BJ (cell line): Measurements from ENCODE around the gene SHQ1. TPM values are rescaled to one million over a fixed set of nuclear protein-coding genes. Genes with fewer than 3 reads are reported as not detected.

Experiments used
- CTCF ChIA-PET: fragments of 350-600 bp; formaldehyde crosslinking; extraction: SDS; loops from one replicate; lab custom pipeline; 2021; ENCODE audit warnings: antibody characterized with exemption, inconsistent platforms; lab: Yijun Ruan, JAX
- POLR2A ChIA-PET: fragments of 300-600 bp; sonication (Branson Sonifier 250); formaldehyde crosslinking; extraction: SDS; loops from one replicate; lab custom pipeline; 2021; ENCODE audit warnings: antibody characterized with exemption; lab: Charles Lee
- DNase-seq: peaks from one replicate; pipeline ENCODE4 v3.0.0-alpha.2; 2011; ENCODE audit warnings: low read depth
- H3K27me3 ChIP-seq: 2 replicates; pipeline ENCODE4 v1.6.0; 2011; ENCODE audit warnings: low read length; ENCODE audit not compliant: control insufficient read depth, insufficient read depth
- H3K36me3 ChIP-seq: 2 replicates; pipeline ENCODE4 v1.5.1; 2011; ENCODE audit warnings: low read length; ENCODE audit not compliant: control insufficient read depth, insufficient read depth
- H3K4me3 ChIP-seq: 2 replicates; pipeline ENCODE4 v1.5.1; 2011; ENCODE audit warnings: low read depth, mild to moderate bottlenecking, control low read depth, low read length
- CTCF ChIP-seq: IDR thresholded peaks from 2 replicates; pipeline ENCODE4 v1.5.1; 2011; ENCODE audit warnings: low read depth, mild to moderate bottlenecking, control low read depth, inconsistent platforms, low read length, moderate library complexity; ENCODE audit not compliant: insufficient read depth
- polyA plus RNA-seq: library from polyadenylated mRNA; depleted of rRNA; stranded (reverse); fragments of >200 nt; gene quantifications from 2 replicates; pipeline ENCODE4 v1.2.3, GENCODE V29; 2011

SHQ1 gene
- polyA plus RNA-seq, 1 experiment: 9.5 TPM

- DNase-seq: peak; percentile 84
Measured at GRCh38 chr3:72872183-72872582, 23.9 kb upstream of the SHQ1 start.

GRCh38 chr3:72862314-72863090 is 14.3 kb upstream of the SHQ1 start:
- Histone ChIP-seq H3K27me3 (peaks cover 3% of the 10 kb centered on the region; the same call in 1 of the 2 replicates), H3K4me3 (no peak overlapping the region), H3K36me3 (no peaks in the 10 kb centered on the region)
- no peak for DNase-seq
- no peak for TF ChIP-seq CTCF
- CTCF ChIA-PET: interaction anchor here (3.6 kb wide), 1 partner anchor 12 kb away, joined by 14 read pairs; no protein-coding TSS in a partner anchor
- POLR2A ChIA-PET: no interaction called here

More at GRCh38 chr3:72872183-72872582, 23.9 kb upstream of the SHQ1 start:
- no peak overlapping the region for H3K4me3 ChIP-seq
- TF ChIP-seq CTCF: no peak
- no peaks in the 10 kb centered on the region; the same call in 1 of the 2 replicates for H3K27me3 ChIP-seq
- H3K36me3 ChIP-seq: no peaks in the 10 kb centered on the region
- CTCF ChIA-PET: no interaction called here
- POLR2A ChIA-PET: no interaction called here

- TF ChIP-seq CTCF: no peak
- H3K27me3 ChIP-seq: peaks cover 2% of the 10 kb centered on the region; the same call in 1 of the 2 replicates
- no peak for DNase-seq
- CTCF ChIA-PET: interaction anchor here (1.0 to 3.6 kb wide), 3 partner anchors 10 to 136 kb away, joined by 3 to 14 read pairs (median 4); no protein-coding TSS in a partner anchor
- POLR2A ChIA-PET: no interaction called here
- no peak overlapping the region for H3K4me3 ChIP-seq
- no peaks in the 10 kb centered on the region for H3K36me3 ChIP-seq
Measured at GRCh38 chr3:72860846-72861245, 12.6 kb upstream of the SHQ1 start.

- Histone ChIP-seq H3K4me3 (no peak overlapping the region), H3K27me3 (peaks cover 3% of the 10 kb centered on the region; the same call in 1 of the 2 replicates), H3K36me3 (no peaks in the 10 kb centered on the region)
- POLR2A ChIA-PET: interaction anchor here (0.7 kb wide), 1 partner anchor 564 kb away, joined by 7 read pairs; no protein-coding TSS in a partner anchor
- DNase-seq: no peak
- TF ChIP-seq CTCF: no peak
- CTCF ChIA-PET: interaction anchor here (1.0 to 3.6 kb wide), 3 partner anchors 9 to 125 kb away, joined by 3 to 14 read pairs (median 4); no protein-coding TSS in a partner anchor
Measured at GRCh38 chr3:72860053-72860452, 11.8 kb upstream of the SHQ1 start.

- CTCF ChIA-PET: no interaction called here
Measured at GRCh38 chr3:72855001-72855400, 6.8 kb upstream of the SHQ1 start.

More at GRCh38 chr3:72855001-72855400, 6.8 kb upstream of the SHQ1 start:
- DNase-seq: no peak
- TF ChIP-seq CTCF: no peak
- Histone ChIP-seq H3K36me3 (no peaks in the 10 kb centered on the region), H3K27me3 (0 out of 2 replicates have a peak, but pooled peaks cover 5% of the 10 kb centered on the region), H3K4me3 (no peak overlapping the region)
- POLR2A ChIA-PET: no interaction called here
